Measurements from ENCODE around the gene G3BP1. TPM values are rescaled to one million over a fixed set of nuclear protein-coding genes. Genes with fewer than 3 reads are reported as not detected.
A peak's percentile ranks its signal among the peaks of the same experiment; 100 is the strongest.

Gene G3BP1
- total and polyA plus RNA-seq, 12 donors, result 11.5 to 167 (median 95.0) TPM

GRCh38 chr5:151808451-151809169 is 36.9 kb downstream of the G3BP1 start:
- Histone ChIP-seq H3K27me3 (no peaks in the 10 kb centered on the region), H3K4me3 (no peak overlapping the region), H3K27ac (no peak overlapping the region), H3K9me3 (replicated peaks in 1 of 3) (no peaks in the 10 kb centered on the region), H3K4me1 (replicated peaks in 1 of 2) (peaks cover 3 to 30% of the 10 kb centered on the region in 2 donors), H3K36me3 (replicated peaks in 1 of 2) (peaks cover 0 to 37% of the 10 kb centered on the region in 2 donors)
- intact Hi-C loops (cut with DNase I), result no loop called here
- no peak for DNase-seq
- WGBS, 4 donors, result 88 to 91% (median 89%) methylated on average over 4 of the region's 4 CpGs
- TF ChIP-seq POLR2A (IDR thresholded peaks at IDR 0.05) (no peak), CTCF (IDR thresholded peaks at IDR 0.05) (no peak)

GRCh38 chr5:151810449-151810848 is 38.7 kb downstream of the G3BP1 start:
- Histone ChIP-seq H3K36me3 (replicated peaks in 1 of 2) (peaks cover 0 to 23% of the 10 kb centered on the region in 2 donors), H3K4me1 (replicated peaks in 1 of 2) (peaks cover 3 to 28% of the 10 kb centered on the region in 2 donors), H3K27me3 (no peaks in the 10 kb centered on the region), H3K27ac (no peak overlapping the region), H3K4me3 (no peak overlapping the region), H3K9me3 (replicated peaks in 1 of 3) (no peaks in the 10 kb centered on the region)
- intact Hi-C loops (cut with DNase I), result loop anchor here in 1 of 2 donors (10.0 kb wide), 1 partner anchor 334 kb away; no protein-coding TSS in a partner anchor
- WGBS, 4 donors, result 0 to 98% (median 69%) methylated on average over 1 of the region's 1 CpG
- no peak for TF ChIP-seq POLR2A (IDR thresholded peaks at IDR 0.05)
- no peak for TF ChIP-seq CTCF (IDR thresholded peaks at IDR 0.05)
- no peak for DNase-seq

- intact Hi-C loops (cut with DNase I), result loop anchor here in 1 of 2 donors (10.0 kb wide), 1 partner anchor 334 kb away; no protein-coding TSS in a partner anchor
- no peak overlapping the region for H3K27ac ChIP-seq
- peaks cover 0 to 23% of the 10 kb centered on the region in 2 donors for H3K4me1 ChIP-seq (replicated peaks in 1 of 2)
- 99 to 100% (median 100%) methylated on average over 1 of the region's 1 CpG for WGBS, 4 donors
- no peak for DNase-seq
- no peaks in the 10 kb centered on the region for H3K27me3 ChIP-seq
- H3K36me3 ChIP-seq (replicated peaks in 1 of 2), result peaks cover 0 to 19% of the 10 kb centered on the region in 2 donors
- H3K9me3 ChIP-seq (replicated peaks in 1 of 3), result no peaks in the 10 kb centered on the region
- TF ChIP-seq POLR2A (IDR thresholded peaks at IDR 0.05) (no peak), CTCF (IDR thresholded peaks at IDR 0.05) (no peak)
- H3K4me3 ChIP-seq, result no peak overlapping the region
Measured at GRCh38 chr5:151810897-151811296, 39.1 kb downstream of the G3BP1 start.

- 77 to 92% (median 84%) methylated on average over 5 of the region's 5 CpGs for WGBS, 4 donors
- intact Hi-C loops (cut with DNase I), result loop anchor here in 1 of 2 donors (10.0 kb wide), 1 partner anchor 333 kb away; no protein-coding TSS in a partner anchor
- no peaks in the 10 kb centered on the region for H3K27me3 ChIP-seq
- H3K4me1 ChIP-seq (replicated peaks in 1 of 2), result peaks cover 0 to 17% of the 10 kb centered on the region in 2 donors
- H3K9me3 ChIP-seq (replicated peaks in 1 of 3), result no peaks in the 10 kb centered on the region
- peak in 2 of 7 donors; percentile 28 to 43 for DNase-seq
- peaks cover 0 to 15% of the 10 kb centered on the region in 2 donors for H3K36me3 ChIP-seq (replicated peaks in 1 of 2)
- TF ChIP-seq POLR2A (IDR thresholded peaks at IDR 0.05) (no peak), CTCF (IDR thresholded peaks at IDR 0.05) (no peak)
- no peak overlapping the region for H3K27ac ChIP-seq
- H3K4me3 ChIP-seq, result no peak overlapping the region
Measured at GRCh38 chr5:151811593-151812321, 40.0 kb downstream of the G3BP1 start.
